HepG2 (cell line): ENCODE data around the gene ERFL. TPM values are rescaled to one million over a fixed set of nuclear protein-coding genes. Genes with fewer than 3 reads are reported as not detected.
A peak's percentile ranks its signal among the peaks of the same experiment; 100 is the strongest.

ENCODE experiments used
- ATAC-seq: fragments of 200-7000 bp; cut with Tn5 transposase; 3 replicates; pipeline ENCODE4 v1.9.1; 2020; ENCODE audit warnings: mild to moderate bottlenecking, moderate library complexity
- BruUV-seq: library from RNA; stranded (reverse); fragments of 400-500 nt; replicated peaks from 2 replicates; lab custom pipeline; 2021; lab: Mats Ljungman, UMichigan
- CTCF ChIA-PET: fragments of 300-600 bp; formaldehyde crosslinking; extraction: SDS; loops from one replicate; lab custom pipeline; 2021; ENCODE audit warnings: low total read pairs, inconsistent platforms, low intra/inter-chr PET ratio; lab: Yijun Ruan, JAX
- POLR2A ChIA-PET: fragments of 350-600 bp; sonication (Branson Sonifier 250); formaldehyde crosslinking; loops from one replicate; lab custom pipeline; 2020; ENCODE audit warnings: antibody characterized with exemption, inconsistent platforms; lab: Yijun Ruan, JAX
- DNase-seq: peaks from one replicate; pipeline ENCODE4 v3.0.0-alpha.2; 2015; ENCODE audit warnings: low spot score
- FAIRE-seq: peaks from 3 replicates; lab custom pipeline; 2011; peaks lifted over from hg19 to GRCh38; lab: Jason Lieb, UNC
- H2AFZ ChIP-seq: one replicate; pipeline ENCODE4 v1.6.1; 2011; ENCODE audit warnings: low read length, inconsistent platforms
- H3K27ac ChIP-seq: fragments of 300-600 bp; 3 replicates; pipeline ENCODE4 v1.8.0; 2011; ENCODE audit warnings: mixed run types, mild to moderate bottlenecking, mixed read lengths, low read length, inconsistent platforms; ENCODE audit not compliant: insufficient read depth; ENCODE audit errors: extremely low read length
- H3K27me3 ChIP-seq, 2 experiments: fragments of 200-600 bp in 1 of 2; 2 replicates in 1 of 2; 3 replicates in 1 of 2; pipeline versions ENCODE4 v1.6.0 to v1.8.0; 2011; ENCODE audit warnings: low read length in 2 of 2, mild to moderate bottlenecking in 2 of 2, moderate library complexity in 2 of 2, inconsistent platforms in 1 of 2; ENCODE audit not compliant: insufficient read depth in 2 of 2, control insufficient read depth in 1 of 2
- H3K36me3 ChIP-seq, 2 experiments: fragments of 200-600 bp in 1 of 2; replicated peaks in 1 of 2; 2 replicates in 1 of 2; 3 replicates in 1 of 2; pipeline versions ENCODE4 v1.5.1 to v1.8.0; 2011; ENCODE audit warnings: low read length in 2 of 2, inconsistent platforms in 1 of 2; ENCODE audit not compliant: insufficient read depth in 2 of 2, control insufficient read depth in 1 of 2
- H3K4me1 ChIP-seq: 2 replicates; pipeline ENCODE4 v1.5.1; 2012; ENCODE audit warnings: low read length, inconsistent platforms; ENCODE audit not compliant: insufficient read depth
- H3K4me2 ChIP-seq: 2 replicates; pipeline ENCODE4 v1.6.0; 2011; ENCODE audit warnings: low read depth, low read length, inconsistent platforms
- H3K4me3 ChIP-seq, 3 experiments: fragments of 200-600 bp in 1 of 3; sonication (generic), shearing (Covaris generic) in 1 of 3; replicated peaks in 1 of 3; 2 replicates each; pipeline ENCODE4 v1.5.1; 2011 to 2016; ENCODE audit warnings: low read length in 3 of 3, inconsistent platforms in 2 of 3, low read depth in 2 of 3, mild to moderate bottlenecking in 2 of 3, control low read depth in 1 of 3, mixed read lengths in 1 of 3; ENCODE audit not compliant: insufficient read depth in 1 of 3
- H3K79me2 ChIP-seq: one replicate; pipeline ENCODE4 v1.6.1; 2011; ENCODE audit warnings: low read length, inconsistent platforms; ENCODE audit not compliant: insufficient read depth
- H3K9ac ChIP-seq: 2 replicates; pipeline ENCODE4 v1.6.0; 2011; ENCODE audit warnings: mild to moderate bottlenecking, low read depth, low read length, inconsistent platforms; ENCODE audit not compliant: insufficient read depth
- H3K9me3 ChIP-seq: 2 replicates; pipeline ENCODE4 v1.5.1; 2012; ENCODE audit warnings: mild to moderate bottlenecking, low read length
- H4K20me1 ChIP-seq: 2 replicates; pipeline ENCODE4 v1.6.0; 2011; ENCODE audit warnings: inconsistent platforms, mild to moderate bottlenecking, low read length, moderate library complexity; ENCODE audit not compliant: insufficient read depth
- KDM5B ChIP-seq: sonication (generic); formaldehyde crosslinking; IDR thresholded peaks from 2 replicates; pipeline ENCODE4 v1.4.0; 2020; ENCODE audit warnings: missing genetic modification reagents, mild to moderate bottlenecking, borderline replicate concordance
- SRF ChIP-seq: IDR thresholded peaks from 2 replicates; pipeline ENCODE4 v1.6.1; 2011; ENCODE audit warnings: mild to moderate bottlenecking, low read depth, low read length, moderate library complexity
- WGBS: methylation state at CpG from one replicate; pipeline ENCODE4 v1.1.6; 2017; ENCODE audit warnings: low lambda C conversion rate; 5-methylcytosine and 5-hydroxymethylcytosine counted together
- in situ Hi-C: cut with HindIII; loops from 2 replicates; pipeline ENCODE4 v1.10.0; 2017; ENCODE audit warnings: low pct_unique_long_range_greater_than_20kb; ENCODE audit not compliant: extremely low pct_ligation_motif_present
- intact Hi-C: fragments of 100-400 bp; cut with micrococcal nuclease; formaldehyde crosslinking; loops from one replicate; pipeline ENCODE4 v1.10.0; 2022; ENCODE audit not compliant: unreplicated experiment
- polyA plus RNA-seq, 8 experiments: library from polyadenylated mRNA; depleted of rRNA in 3 of 8; stranded (reverse) in 7 of 8; unstranded in 1 of 8; fragments of >200 nt; fragmentation: Illumina TruSeq in 4 of 8; extraction: Trizol in 4 of 8; gene quantifications; 2 replicates each; pipeline versions ENCODE4 v1.2.1 to v1.2.3, GENCODE V29; 2011 to 2016; ENCODE audit warnings: low read depth in 4 of 8, missing spikeins in 1 of 8, mixed read lengths in 1 of 8; ENCODE audit not compliant: insufficient read depth in 1 of 8
- total RNA-seq, 5 experiments: library from RNA; depleted of rRNA; stranded (reverse); fragments of >200 nt; fragmentation: Illumina TruSeq; extraction: Trizol; gene quantifications; 2 replicates each; pipeline ENCODE4 v1.2.3, GENCODE V29; 2016; ENCODE audit warnings: low read depth in 1 of 5

The ERFL gene
- total and polyA plus RNA-seq, 2 of the 13 experiments (the other 11 are each of a cell fraction or from before 2014, with no cell fraction given) = not detected

- TF ChIP-seq SRF (no peak), KDM5B (CRISPR knock-in tag) (0 out of 2 replicates have a peak, but pooled peaks have one; percentile 16)
- FAIRE-seq = no peak
- 87% methylated on average over 13 of the region's 13 CpGs for WGBS
- intact Hi-C loops = no loop called here
- H3K36me3 ChIP-seq = peaks cover 4 to 13% of the 10 kb centered on the region in 2 experiments; a peak in 3 of 5 replicates
- peaks cover 25% of the 10 kb centered on the region for H3K79me2 ChIP-seq
- H3K27ac ChIP-seq = peak overlapping the region; percentile 66
- in situ Hi-C loops = loop anchor here (10.0 kb wide), 1 partner anchor 48 kb away; no protein-coding TSS in a partner anchor
- H3K9me3 ChIP-seq = no peaks in the 10 kb centered on the region
- CTCF ChIA-PET = interaction anchor here (1.2 to 1.8 kb wide), 4 partner anchors 13 to 64 kb away, joined by 3 to 7 read pairs (median 4); no protein-coding TSS in a partner anchor
- peak overlapping the region in 2 of 3 experiments; percentile 12 to 55; a peak in 2 of 6 replicates for H3K4me3 ChIP-seq
- no peak for ATAC-seq
- peak overlapping the region; percentile 72 for H3K4me2 ChIP-seq
- no TSS peak for BruUV-seq
- H4K20me1 ChIP-seq = no peaks in the 10 kb centered on the region
- H2AFZ ChIP-seq = no peak overlapping the region
- peaks cover 48% of the 10 kb centered on the region for H3K4me1 ChIP-seq
- POLR2A ChIA-PET = interaction anchor here (0.9 to 2.4 kb wide), 5 partner anchors 14 to 71 kb away, joined by 3 to 21 read pairs (median 3); partner anchors contain the start of gene RPS19
- H3K9ac ChIP-seq = peak overlapping the region; percentile 50
- no peak for DNase-seq
- no peaks in the 10 kb centered on the region; a peak in 1 of 5 replicates for H3K27me3 ChIP-seq
Observed at GRCh38 chr19:41886761-41887710, 41.2 kb downstream of the ERFL start.
